ENCODE measurements around the gene TRIM72. TPM values are rescaled to one million over a fixed set of nuclear protein-coding genes. Genes with fewer than 3 reads are reported as not detected.

Gene TRIM72
- total and polyA plus RNA-seq, 9 donors: 0.01 to 0.11 (median 0.06) TPM; not detected in 5

- Histone ChIP-seq H3K9me3 (no peaks in the 10 kb centered on the region), H3K27ac (no peak overlapping the region), H3K4me3 (no peak overlapping the region), H3K27me3 (no peaks in the 10 kb centered on the region), H3K36me3 (no peaks in the 10 kb centered on the region), H3K4me1 (ENCODE audit: insufficient read depth) (no peaks in the 10 kb centered on the region)
- DNase-seq: no peak
- WGBS, 3 donors: 72 to 83% (median 81%) methylated on average over 3 of the region's 3 CpGs
- intact Hi-C loops (cut with DNase I): no loop called here
- no peak for TF ChIP-seq EP300 (IDR thresholded peaks at IDR 0.05)
- no peak for TF ChIP-seq POLR2A (IDR thresholded peaks at IDR 0.05)
- no peak for TF ChIP-seq CTCF (IDR thresholded peaks at IDR 0.05)
Observed at GRCh38 chr16:31262084-31262483, 48.2 kb downstream of the TRIM72 start.

DNA sequence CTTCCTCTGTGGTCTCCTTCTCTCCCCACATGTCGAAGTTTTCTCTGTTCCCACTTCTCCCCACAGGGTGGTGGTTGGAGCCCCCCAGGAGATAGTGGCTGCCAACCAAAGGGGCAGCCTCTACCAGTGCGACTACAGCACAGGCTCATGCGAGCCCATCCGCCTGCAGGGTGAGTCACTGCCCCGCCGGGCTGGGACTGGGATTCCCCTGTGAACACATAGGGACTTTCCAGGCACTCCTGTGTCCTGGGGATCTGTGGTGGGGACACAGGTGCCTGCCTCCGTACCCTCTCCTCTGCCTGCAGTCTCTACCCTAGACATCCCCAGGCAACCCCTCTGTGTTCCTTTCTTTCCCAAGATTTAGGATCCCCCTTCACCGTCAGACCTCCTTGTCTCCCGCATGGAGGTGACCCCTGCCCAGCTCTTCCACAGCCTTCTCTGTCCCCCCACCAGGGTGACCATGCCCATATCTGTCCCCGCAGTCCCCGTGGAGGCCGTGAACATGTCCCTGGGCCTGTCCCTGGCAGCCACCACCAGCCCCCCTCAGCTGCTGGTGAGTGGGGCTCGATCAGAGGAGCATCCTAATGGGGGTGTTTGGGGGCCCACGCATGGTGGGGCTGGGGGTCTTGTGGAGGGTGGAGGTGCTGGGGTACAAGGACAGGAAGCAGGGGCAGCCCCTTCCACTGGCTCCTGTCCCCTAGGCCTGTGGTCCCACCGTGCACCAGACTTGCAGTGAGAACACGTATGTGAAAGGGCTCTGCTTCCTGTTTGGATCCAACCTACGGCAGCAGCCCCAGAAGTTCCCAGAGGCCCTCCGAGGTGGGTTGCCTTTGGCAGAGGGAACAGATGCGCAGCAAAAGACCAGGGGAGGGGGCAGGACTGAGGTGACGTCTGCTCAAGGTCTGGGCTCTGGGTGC is 51.7 kb downstream of the TRIM72 start:
- Histone ChIP-seq H3K27ac (no peak overlapping the region), H3K4me1 (ENCODE audit: insufficient read depth) (no peaks in the 10 kb centered on the region), H3K36me3 (no peaks in the 10 kb centered on the region), H3K4me3 (no peak overlapping the region), H3K9me3 (no peaks in the 10 kb centered on the region), H3K27me3 (no peaks in the 10 kb centered on the region)
- no peak for DNase-seq
- TF ChIP-seq POLR2A (IDR thresholded peaks at IDR 0.05) (no peak), EP300 (IDR thresholded peaks at IDR 0.05) (no peak), CTCF (IDR thresholded peaks at IDR 0.05) (no peak)
- 52 to 65% (median 58%) methylated on average over 18 to 20 of the region's 20 CpGs for WGBS, 3 donors
- intact Hi-C loops (cut with DNase I): no loop called here

GRCh38 chr16:31267332-31268032 is 53.6 kb downstream of the TRIM72 start:
- H3K36me3 ChIP-seq: no peaks in the 10 kb centered on the region
- H3K27ac ChIP-seq: no peak overlapping the region
- H3K4me3 ChIP-seq: no peak overlapping the region
- no peaks in the 10 kb centered on the region for H3K27me3 ChIP-seq
- WGBS, 3 donors: 43 to 53% (median 48%) methylated on average over 8 of the region's 8 CpGs
- no peaks in the 10 kb centered on the region for H3K4me1 ChIP-seq (ENCODE audit: insufficient read depth)
- DNase-seq: no peak
- no peaks in the 10 kb centered on the region for H3K9me3 ChIP-seq
- TF ChIP-seq CTCF (IDR thresholded peaks at IDR 0.05) (no peak), POLR2A (IDR thresholded peaks at IDR 0.05) (no peak), EP300 (IDR thresholded peaks at IDR 0.05) (no peak)
- intact Hi-C loops (cut with DNase I): no loop called here

DNA sequence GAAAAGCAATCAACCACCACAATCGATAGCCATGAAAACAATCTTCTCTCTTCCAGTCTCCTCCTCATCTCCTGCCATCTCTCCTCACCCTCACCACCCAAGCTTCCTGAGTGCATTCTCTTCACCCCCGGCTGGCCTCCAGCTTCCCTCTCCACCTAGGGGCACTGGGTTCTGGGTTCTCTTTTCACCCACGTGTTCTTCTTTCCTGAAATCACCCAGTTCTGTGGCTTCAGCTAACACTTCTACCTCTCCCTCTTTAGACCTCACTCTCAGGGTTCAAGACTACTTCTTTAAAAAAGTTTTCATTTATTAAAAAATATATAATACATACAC is 54.1 kb downstream of the TRIM72 start:
- 61 to 69% (median 62%) methylated on average over 3 of the region's 3 CpGs for WGBS, 3 donors
- no peaks in the 10 kb centered on the region for H3K4me1 ChIP-seq (ENCODE audit: insufficient read depth)
- no peak for DNase-seq
- no peak overlapping the region for H3K27ac ChIP-seq
- no peak for TF ChIP-seq EP300 (IDR thresholded peaks at IDR 0.05)
- no peaks in the 10 kb centered on the region for H3K36me3 ChIP-seq
- intact Hi-C loops (cut with DNase I): no loop called here
- H3K27me3 ChIP-seq: no peaks in the 10 kb centered on the region
- no peaks in the 10 kb centered on the region for H3K9me3 ChIP-seq
- no peak overlapping the region for H3K4me3 ChIP-seq

DNA sequence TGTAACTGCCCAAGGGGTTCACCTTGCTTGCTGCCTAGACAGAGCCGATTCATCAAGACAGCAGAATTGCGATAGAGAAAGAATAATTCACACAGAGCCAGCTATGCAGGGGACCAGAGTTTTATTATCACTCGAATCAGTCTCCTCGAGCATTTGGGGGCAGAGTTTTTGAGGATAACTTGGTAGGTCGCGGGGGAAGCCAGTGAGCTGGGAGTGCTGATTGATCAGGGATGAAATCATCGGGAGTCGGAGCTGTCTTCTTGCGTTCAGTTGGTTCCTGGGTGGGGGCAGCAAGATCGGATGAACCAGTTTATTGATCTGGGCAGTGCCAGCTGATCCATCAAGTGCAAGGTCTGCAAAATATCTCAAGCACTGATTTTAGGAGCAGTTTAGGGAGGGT is 55.0 kb downstream of the TRIM72 start:
- Histone ChIP-seq H3K36me3 (no peaks in the 10 kb centered on the region), H3K4me3 (no peak overlapping the region), H3K27me3 (no peaks in the 10 kb centered on the region), H3K9me3 (no peaks in the 10 kb centered on the region), H3K4me1 (ENCODE audit: insufficient read depth) (no peaks in the 10 kb centered on the region), H3K27ac (no peak overlapping the region)
- DNase-seq: no peak
- no peak for TF ChIP-seq EP300 (IDR thresholded peaks at IDR 0.05)
- no peak for TF ChIP-seq CTCF (IDR thresholded peaks at IDR 0.05)
- no peak for TF ChIP-seq POLR2A (IDR thresholded peaks at IDR 0.05)
- 74 to 77% (median 76%) methylated on average over 10 of the region's 10 CpGs for WGBS, 3 donors
- intact Hi-C loops (cut with DNase I): no loop called here
